GM23248 (cell line): ENCODE results near the gene POLN. TPM values are rescaled to one million over a fixed set of nuclear protein-coding genes. Genes with fewer than 3 reads are reported as not detected.
"Not testable (repeated sequence)": the region's sequence is repeated elsewhere in the genome, so short reads cannot be mapped to it uniquely, and the experiment has no call there.

Experiments used
- DNase-seq: peaks from one replicate; pipeline ENCODE4 v3.0.0-alpha.2; 2015
- H2AFZ ChIP-seq: fragments of 200-600 bp; sonication (generic); 2 replicates; pipeline ENCODE4 v1.6.1; 2016; ENCODE audit warnings: antibody characterized with exemption
- H3F3A ChIP-seq: fragments of 200-600 bp; sonication (generic); 2 replicates; pipeline ENCODE4 v1.6.1; 2016; ENCODE audit warnings: mild to moderate bottlenecking, antibody characterized with exemption, mixed run types; ENCODE audit not compliant: insufficient read depth
- H3K27ac ChIP-seq: fragments of 200-600 bp; sonication (generic); 2 replicates; pipeline ENCODE4 v1.5.1; 2016; ENCODE audit warnings: mild to moderate bottlenecking
- H3K27me3 ChIP-seq: fragments of 200-600 bp; sonication (generic); replicated peaks from 2 replicates; pipeline ENCODE4 v1.6.1; 2016; ENCODE audit warnings: mild to moderate bottlenecking; ENCODE audit not compliant: insufficient read depth
- H3K36me3 ChIP-seq: fragments of 200-600 bp; sonication (generic); 2 replicates; pipeline ENCODE4 v1.6.1; 2016; ENCODE audit warnings: low read depth, mild to moderate bottlenecking
- H3K4me1 ChIP-seq: fragments of 200-600 bp; sonication (generic); 2 replicates; pipeline ENCODE4 v1.6.1; 2016; ENCODE audit warnings: mild to moderate bottlenecking; ENCODE audit not compliant: insufficient read depth
- H3K4me2 ChIP-seq: fragments of 200-600 bp; sonication (generic); one replicate; pipeline ENCODE4 v1.6.1; 2016; ENCODE audit warnings: mild to moderate bottlenecking; ENCODE audit not compliant: unreplicated experiment
- H3K4me3 ChIP-seq: fragments of 200-600 bp; sonication (generic); 2 replicates; pipeline ENCODE4 v1.5.1; 2016; ENCODE audit warnings: mild to moderate bottlenecking
- H3K79me2 ChIP-seq: fragments of 200-600 bp; sonication (generic); 2 replicates; pipeline ENCODE4 v1.6.1; 2016; ENCODE audit warnings: mild to moderate bottlenecking; ENCODE audit not compliant: insufficient read depth
- H3K9ac ChIP-seq: fragments of 200-600 bp; sonication (generic); 2 replicates; pipeline ENCODE4 v1.6.1; 2016; ENCODE audit warnings: mild to moderate bottlenecking
- H3K9me2 ChIP-seq: fragments of 200-600 bp; sonication (generic); 2 replicates; pipeline ENCODE4 v1.6.1; 2016; ENCODE audit warnings: mixed run types, mild to moderate bottlenecking, moderate library complexity; ENCODE audit not compliant: insufficient read depth
- H3K9me3 ChIP-seq: fragments of 200-600 bp; sonication (generic); one replicate; pipeline ENCODE4 v1.6.1; 2017; ENCODE audit warnings: low read depth
- H4K20me1 ChIP-seq: fragments of 200-600 bp; sonication (generic); 2 replicates; pipeline ENCODE4 v1.6.0; 2016; ENCODE audit not compliant: insufficient read depth
- EZH2 ChIP-seq: fragments of 200-600 bp; sonication (generic); IDR thresholded peaks from 2 replicates; pipeline ENCODE4 v1.6.1; 2018; ENCODE audit warnings: antibody characterized with exemption, mild to moderate bottlenecking; ENCODE audit not compliant: insufficient read depth, poor library complexity, severe bottlenecking
- EZH2phosphoT487 ChIP-seq: fragments of 200-600 bp; sonication (generic); IDR thresholded peaks from 2 replicates; pipeline ENCODE4 v1.6.1; 2018; ENCODE audit warnings: antibody characterized with exemption, moderate library complexity, mild to moderate bottlenecking, low read depth; ENCODE audit not compliant: insufficient read depth
- WGBS, 2 experiments: methylation state at CpG; one replicate each; pipeline ENCODE4 v1.1.6; 2015 to 2017; ENCODE audit warnings: low lambda C conversion rate in 2 of 2, low coverage in 1 of 2; ENCODE audit errors: missing lambda C conversion rate in 2 of 2; 5-methylcytosine and 5-hydroxymethylcytosine counted together
- in situ Hi-C: fragments of 300-500 bp; cut with MboI; formaldehyde crosslinking; loops from 2 replicates; pipeline ENCODE4 v1.15.0; 2020
- polyA plus RNA-seq: library from polyadenylated mRNA; unstranded; fragments of >200 nt; fragmentation: Nextera tagmentation; extraction: Ambion mirVana; gene quantifications from 2 replicates; pipeline ENCODE4 v1.2.1, GENCODE V29; 2016
- total RNA-seq: library from RNA; depleted of rRNA; stranded (reverse); fragments of >200 nt; shearing (Covaris generic); gene quantifications from 2 replicates; pipeline ENCODE4 v1.2.3, GENCODE V29; 2014

Gene POLN
- total and polyA plus RNA-seq, 2 experiments from 2014 or later: 1.6 to 3.9 TPM

DNA sequence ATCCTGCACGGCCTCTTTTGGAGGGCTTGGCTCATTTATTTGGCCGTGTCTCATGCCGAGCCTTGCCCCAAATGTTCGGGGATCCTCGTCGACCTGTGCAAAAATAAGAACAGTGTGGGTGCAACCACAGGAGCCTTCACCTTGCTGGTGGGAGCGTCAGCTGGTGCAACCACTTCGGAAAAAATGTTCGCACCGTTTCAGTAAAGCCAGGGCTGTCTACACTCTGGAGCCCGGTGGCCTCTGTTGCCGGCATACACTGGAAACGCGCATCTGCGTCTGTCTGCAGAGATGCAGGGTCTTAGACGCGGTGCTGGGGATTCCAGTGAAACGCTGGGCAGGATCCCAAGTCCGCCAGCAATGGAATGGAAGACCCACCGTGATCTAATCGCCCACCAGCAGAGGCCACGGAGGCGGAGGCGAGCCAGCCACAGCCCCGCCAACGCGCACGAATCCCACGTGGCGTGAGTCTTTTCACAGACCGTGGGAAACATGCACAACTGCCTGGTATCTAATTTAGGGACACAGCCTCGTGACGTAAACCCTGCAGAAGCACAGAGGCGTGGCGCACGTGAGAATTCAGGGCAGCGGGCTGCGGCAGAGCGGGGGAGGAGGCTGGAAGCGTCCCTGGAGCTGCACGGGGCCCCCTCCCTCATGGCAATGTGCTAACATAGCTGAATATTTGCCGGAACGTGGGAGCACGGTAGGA lies 33.8 kb upstream of the POLN start:
- no peak overlapping the region for H3K27ac ChIP-seq
- no peak overlapping the region for H2AFZ ChIP-seq
- no peaks in the 10 kb centered on the region for H3F3A ChIP-seq
- in situ Hi-C loops: no loop called here
- H3K4me1 ChIP-seq: no peaks in the 10 kb centered on the region
- H3K36me3 ChIP-seq: no peaks in the 10 kb centered on the region
- no peak overlapping the region for H3K4me2 ChIP-seq
- no peak overlapping the region for H3K4me3 ChIP-seq
- 92 to 93% methylated on average over 43 to 44 of the region's 44 CpGs for WGBS, 2 experiments
- no peaks in the 10 kb centered on the region for H3K9me2 ChIP-seq
- H3K9ac ChIP-seq: no peak overlapping the region
- H3K79me2 ChIP-seq: no peaks in the 10 kb centered on the region
- no peaks in the 10 kb centered on the region for H3K27me3 ChIP-seq
- no peaks in the 10 kb centered on the region for H3K9me3 ChIP-seq
- no peak for DNase-seq
- H4K20me1 ChIP-seq: no peaks in the 10 kb centered on the region
- no peak for TF ChIP-seq EZH2
- TF ChIP-seq EZH2phosphoT487: no peak

DNA sequence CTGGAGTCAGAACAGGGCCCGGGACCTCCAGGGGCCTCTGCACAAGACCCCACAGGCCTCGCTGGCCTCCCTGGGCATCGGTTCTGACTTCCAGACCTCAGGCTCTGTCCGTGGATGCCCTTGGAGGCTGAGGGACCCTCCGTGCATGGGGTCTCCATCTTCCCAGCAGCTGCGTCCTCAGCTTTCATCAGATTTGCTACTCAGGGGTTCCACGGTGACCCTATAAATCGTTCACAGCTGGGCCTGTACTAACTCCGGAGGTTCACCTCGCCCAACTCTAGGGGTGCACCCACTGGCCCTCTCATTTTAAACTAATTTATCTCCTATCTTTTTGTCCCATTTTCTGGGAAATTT lies 33.1 kb upstream of the POLN start:
- H3K4me3 ChIP-seq, H3K79me2 ChIP-seq, H3K4me1 ChIP-seq, in situ Hi-C loops, H2AFZ ChIP-seq, H3K9me2 ChIP-seq, H3K4me2 ChIP-seq, DNase-seq, H3K36me3 ChIP-seq, H3F3A ChIP-seq, H3K27me3 ChIP-seq, H3K9me3 ChIP-seq, H4K20me1 ChIP-seq, H3K9ac ChIP-seq, H3K27ac ChIP-seq: not testable (repeated sequence)
- 85 to 95% methylated on average over 8 to 10 of the region's 10 CpGs for WGBS, 2 experiments

DNA sequence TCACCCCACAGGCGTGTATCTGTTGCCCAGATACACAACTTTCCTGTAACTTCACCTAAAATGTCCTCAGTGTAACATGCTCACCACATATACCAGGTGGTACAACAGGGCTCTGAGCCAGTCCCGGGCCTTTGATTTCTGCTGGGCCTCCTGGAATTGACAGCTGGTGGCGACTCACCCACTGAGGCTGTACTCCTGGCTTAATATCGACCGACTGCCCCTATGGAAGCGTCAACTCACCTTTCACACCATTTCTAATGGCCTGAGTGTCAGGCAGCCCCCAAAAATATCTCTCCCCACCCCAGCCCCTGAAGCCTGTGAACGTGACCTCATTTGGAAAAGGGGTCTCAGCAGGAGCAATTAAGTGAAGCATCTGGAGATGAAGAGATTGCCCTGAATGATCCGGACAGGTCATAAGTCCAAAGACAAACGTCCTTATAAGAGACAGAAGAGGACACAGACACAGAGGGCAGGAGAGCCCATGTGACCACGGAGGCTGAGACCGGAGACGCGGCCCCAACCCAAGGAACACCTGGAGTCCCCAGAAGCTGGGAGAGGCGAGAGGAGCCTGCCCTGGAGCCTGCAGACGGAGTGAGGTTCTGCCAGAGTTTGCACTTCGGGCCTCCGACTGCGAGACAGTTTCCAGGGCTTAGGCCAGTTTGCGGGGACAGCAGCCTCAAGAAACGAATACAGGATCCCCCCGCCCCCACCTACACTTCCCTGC lies 32.6 kb upstream of the POLN start:
- Histone ChIP-seq H3K79me2 (no peaks in the 10 kb centered on the region), H3K27me3 (no peaks in the 10 kb centered on the region), H4K20me1 (no peaks in the 10 kb centered on the region), H3K27ac (no peak overlapping the region), H3K4me3 (no peak overlapping the region), H3K9me3 (no peaks in the 10 kb centered on the region), H3F3A (no peaks in the 10 kb centered on the region), H2AFZ (no peak overlapping the region), H3K9ac (no peak overlapping the region), H3K9me2 (no peaks in the 10 kb centered on the region), H3K4me1 (no peaks in the 10 kb centered on the region), H3K36me3 (no peaks in the 10 kb centered on the region), H3K4me2 (no peak overlapping the region)
- no peak for DNase-seq
- 90% methylated on average over 20 to 21 of the region's 21 CpGs for WGBS, 2 experiments
- TF ChIP-seq EZH2phosphoT487 (no peak), EZH2 (no peak)
- in situ Hi-C loops: no loop called here

DNA sequence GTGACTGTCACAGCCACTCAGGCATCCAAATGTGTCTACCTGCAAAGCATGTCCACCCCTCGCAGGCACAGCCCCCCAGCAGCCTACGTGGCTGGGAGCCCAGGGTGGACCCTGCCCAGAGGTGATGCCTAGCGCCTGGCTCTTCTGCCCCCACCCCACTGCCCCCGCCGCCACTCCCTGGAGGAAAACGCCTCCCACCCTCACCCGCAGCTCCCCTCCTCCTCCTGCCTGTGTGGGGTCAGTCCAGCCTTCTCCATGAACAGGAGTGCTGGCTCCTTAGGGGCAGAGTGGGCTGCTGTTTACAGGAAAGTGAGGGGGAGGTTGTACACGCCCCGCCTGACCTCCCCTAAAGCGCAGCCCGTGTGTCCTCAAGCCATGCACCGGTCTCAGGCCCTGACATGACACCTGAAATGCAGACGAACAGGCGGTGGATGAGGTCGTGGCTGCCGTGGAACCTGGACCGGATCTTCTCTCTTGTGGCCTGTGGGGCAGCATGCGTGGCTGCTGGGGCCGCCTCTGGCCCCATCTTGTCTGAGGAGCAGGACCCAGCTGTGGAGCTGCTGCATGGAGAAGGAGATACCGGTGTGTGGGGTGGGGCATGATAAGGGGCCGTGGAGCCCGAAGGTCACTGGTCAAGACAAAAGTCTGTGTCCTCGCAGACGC lies 31.9 kb upstream of the POLN start:
- no peak overlapping the region for H3K4me2 ChIP-seq

More for the DNA sequence above, 31.9 kb upstream of the POLN start:
- Histone ChIP-seq H3K27ac (no peak overlapping the region), H3K9ac (no peak overlapping the region), H3K4me1 (no peaks in the 10 kb centered on the region), H2AFZ (no peak overlapping the region), H3K4me3 (no peak overlapping the region), H3K79me2 (no peaks in the 10 kb centered on the region), H4K20me1 (no peaks in the 10 kb centered on the region), H3K9me2 (no peaks in the 10 kb centered on the region), H3K36me3 (no peaks in the 10 kb centered on the region), H3K27me3 (no peaks in the 10 kb centered on the region), H3K9me3 (no peaks in the 10 kb centered on the region), H3F3A (no peaks in the 10 kb centered on the region)
- DNase-seq: no peak
- in situ Hi-C loops: no loop called here
- no peak for TF ChIP-seq EZH2
- TF ChIP-seq EZH2phosphoT487: no peak
- WGBS, 2 experiments: 87 to 89% methylated on average over 13 to 22 of the region's 24 CpGs
